H1 (cell line): ENCODE measurements around the gene MGAT5.

ENCODE experiments used
- BCL11A ChIP-seq, 2 experiments: IDR thresholded peaks; one replicate each; pipeline ENCODE4 v1.6.1; 2011; ENCODE audit warnings: low read depth in 2 of 2, low read length in 2 of 2, mild to moderate bottlenecking in 2 of 2
- EP300 ChIP-seq, 2 experiments: IDR thresholded peaks; 1 replicate in 1 of 2; 2 replicates in 1 of 2; pipeline ENCODE4 v1.6.1; 2011 to 2012; ENCODE audit warnings: low read depth in 2 of 2, low read length in 2 of 2, mild to moderate bottlenecking in 2 of 2, borderline replicate concordance in 1 of 2, inconsistent platforms in 1 of 2, moderate library complexity in 1 of 2
- JUND ChIP-seq: IDR thresholded peaks from 2 replicates; pipeline ENCODE4 v1.6.1; 2011; ENCODE audit warnings: mild to moderate bottlenecking, improper control_type of control experiment, low read length
- POLR2A ChIP-seq, 2 experiments: IDR thresholded peaks; 1 replicate in 1 of 2; 2 replicates in 1 of 2; pipeline ENCODE4 v1.6.1; 2011; ENCODE audit warnings: low read depth in 2 of 2, low read length in 2 of 2, mild to moderate bottlenecking in 2 of 2; ENCODE audit errors: control extremely low read depth in 1 of 2
- POLR2AphosphoS5 ChIP-seq: IDR thresholded peaks from 2 replicates; pipeline ENCODE4 v1.6.1; 2011; ENCODE audit warnings: low read depth, low read length
- RAD21 ChIP-seq, 2 experiments: IDR thresholded peaks in 1 of 2; conservative IDR thresholded peaks in 1 of 2; 2 replicates each; pipeline ENCODE4 v1.6.1; 2011; ENCODE audit warnings: low read depth in 2 of 2, low read length in 2 of 2, improper control_type of control experiment in 1 of 2, inconsistent platforms in 1 of 2, mild to moderate bottlenecking in 1 of 2, moderate library complexity in 1 of 2
- SIRT6 ChIP-seq: IDR thresholded peaks from one replicate; pipeline ENCODE4 v1.7.1; 2012; ENCODE audit warnings: low read length, inconsistent platforms
- SIX5 ChIP-seq: IDR thresholded peaks from 2 replicates; pipeline ENCODE4 v1.6.1; 2011; ENCODE audit warnings: mild to moderate bottlenecking, low read depth, low read length
- SP1 ChIP-seq: IDR thresholded peaks from 2 replicates; pipeline ENCODE4 v1.6.1; 2011; ENCODE audit warnings: low read depth, low read length
- TF ChIP-seq, protein P1 (sequence below), 3 experiments: IDR thresholded peaks; 1 replicate in 2 of 3; 2 replicates in 1 of 3; pipeline versions ENCODE4 v1.5.1 to v1.6.1; 2011; ENCODE audit warnings: low read length in 3 of 3, mild to moderate bottlenecking in 3 of 3, inconsistent platforms in 2 of 3, low read depth in 1 of 3, moderate library complexity in 1 of 3; ENCODE audit not compliant: insufficient read depth in 1 of 3; ENCODE audit errors: control extremely low read depth in 1 of 3

DNA sequence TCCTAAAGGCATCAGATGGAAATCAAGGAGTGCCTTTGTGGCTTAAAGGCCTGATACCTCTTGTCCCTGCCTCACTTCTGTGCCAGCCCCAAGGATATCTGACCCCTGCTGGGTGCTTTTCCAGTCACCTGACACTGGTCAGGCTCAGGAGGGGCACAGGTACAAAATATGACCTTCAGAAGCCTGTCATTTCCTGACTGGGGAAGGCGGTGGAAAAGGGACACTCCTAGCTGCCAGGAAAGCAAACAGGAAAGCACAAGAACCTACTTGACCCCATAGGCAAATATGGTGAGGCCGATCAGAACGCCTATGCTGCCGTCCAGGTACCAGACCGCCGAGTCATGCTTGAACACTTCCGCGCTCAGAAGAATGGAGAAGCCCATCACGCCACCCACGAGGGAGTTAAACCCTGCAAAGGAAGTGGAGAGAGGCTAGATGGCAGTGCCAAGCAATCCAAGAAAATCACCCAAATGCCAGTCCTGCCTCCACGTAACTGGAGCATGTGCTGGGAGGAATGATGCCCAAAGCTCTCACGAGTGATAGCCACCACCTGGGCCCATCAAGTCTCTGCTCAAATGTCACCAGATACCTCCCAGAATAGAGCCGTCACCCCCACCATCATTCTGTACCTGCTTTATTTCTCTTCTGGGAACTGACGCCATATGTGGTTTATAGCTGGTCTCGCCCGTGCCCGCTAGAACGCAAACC, 204.0 kb downstream of the MGAT5 start:
- TF ChIP-seq POLR2A (IDR thresholded peaks at IDR 0.05; ENCODE audit: control extremely low read depth in 1 of 2, low read depth in 2 of 2, low read length in 2 of 2) (no peak), POLR2AphosphoS5 (no peak), RAD21 (IDR thresholded peaks at IDR 0.05 in 1 of 2, conservative IDR thresholded peaks at IDR 0.05 in 1 of 2; ENCODE audit: low read depth in 2 of 2, low read length in 2 of 2) (no peak), JUND (no peak), BCL11A (IDR thresholded peaks at IDR 0.05; ENCODE audit: low read depth in 2 of 2, low read length in 2 of 2) (no peak), SIX5 (no peak), SIRT6 (no peak), EP300 (IDR thresholded peaks at IDR 0.05; ENCODE audit: borderline replicate concordance in 1 of 2, low read depth in 2 of 2, low read length in 2 of 2) (no peak), SP1 (no peak)
- TF ChIP-seq, protein P1, sequence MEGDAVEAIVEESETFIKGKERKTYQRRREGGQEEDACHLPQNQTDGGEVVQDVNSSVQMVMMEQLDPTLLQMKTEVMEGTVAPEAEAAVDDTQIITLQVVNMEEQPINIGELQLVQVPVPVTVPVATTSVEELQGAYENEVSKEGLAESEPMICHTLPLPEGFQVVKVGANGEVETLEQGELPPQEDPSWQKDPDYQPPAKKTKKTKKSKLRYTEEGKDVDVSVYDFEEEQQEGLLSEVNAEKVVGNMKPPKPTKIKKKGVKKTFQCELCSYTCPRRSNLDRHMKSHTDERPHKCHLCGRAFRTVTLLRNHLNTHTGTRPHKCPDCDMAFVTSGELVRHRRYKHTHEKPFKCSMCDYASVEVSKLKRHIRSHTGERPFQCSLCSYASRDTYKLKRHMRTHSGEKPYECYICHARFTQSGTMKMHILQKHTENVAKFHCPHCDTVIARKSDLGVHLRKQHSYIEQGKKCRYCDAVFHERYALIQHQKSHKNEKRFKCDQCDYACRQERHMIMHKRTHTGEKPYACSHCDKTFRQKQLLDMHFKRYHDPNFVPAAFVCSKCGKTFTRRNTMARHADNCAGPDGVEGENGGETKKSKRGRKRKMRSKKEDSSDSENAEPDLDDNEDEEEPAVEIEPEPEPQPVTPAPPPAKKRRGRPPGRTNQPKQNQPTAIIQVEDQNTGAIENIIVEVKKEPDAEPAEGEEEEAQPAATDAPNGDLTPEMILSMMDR (IDR thresholded peaks at IDR 0.05; ENCODE audit: control extremely low read depth in 1 of 3, insufficient read depth in 1 of 3, low read depth in 1 of 3, low read length in 3 of 3), result no peak
